Ishikawa (cell line): Measurements from ENCODE around the gene CHMP2A.

Experiments
- CEBPB ChIP-seq: IDR thresholded peaks from 2 replicates; pipeline ENCODE4 v1.6.1; 2012
- CREB1 ChIP-seq: IDR thresholded peaks from 2 replicates; pipeline ENCODE4 v1.6.1; 2012; ENCODE audit warnings: low read depth
- EGR1 ChIP-seq: IDR thresholded peaks from 2 replicates; pipeline ENCODE4 v1.6.1; 2012
- EP300 ChIP-seq: IDR thresholded peaks from 2 replicates; pipeline ENCODE4 v1.6.1; 2012; ENCODE audit warnings: borderline replicate concordance
- FOXM1 ChIP-seq: IDR thresholded peaks from 2 replicates; pipeline ENCODE4 v1.6.1; 2012; ENCODE audit warnings: low read depth, borderline replicate concordance
- NFIC ChIP-seq: IDR thresholded peaks from 2 replicates; pipeline ENCODE4 v1.6.1; 2012
- RAD21 ChIP-seq: IDR thresholded peaks from 2 replicates; pipeline ENCODE4 v1.6.1; 2012; ENCODE audit warnings: low read depth
- TAF1 ChIP-seq: IDR thresholded peaks from 2 replicates; pipeline ENCODE4 v1.6.1; 2012; ENCODE audit warnings: low read depth, mild to moderate bottlenecking
- TCF12 ChIP-seq: IDR thresholded peaks from 2 replicates; pipeline ENCODE4 v1.6.1; 2012; ENCODE audit warnings: low read depth
- TEAD4 ChIP-seq: IDR thresholded peaks from 2 replicates; pipeline ENCODE4 v1.6.1; 2012
- YY1 ChIP-seq: IDR thresholded peaks from 2 replicates; pipeline ENCODE4 v1.6.1; 2012; ENCODE audit warnings: low read depth
- ZBTB7A ChIP-seq: IDR thresholded peaks from 2 replicates; pipeline ENCODE4 v1.6.1; 2012; ENCODE audit warnings: low read depth
- TF ChIP-seq, protein P1 (sequence below): IDR thresholded peaks from 2 replicates; pipeline ENCODE4 v1.6.1; 2012
- TF ChIP-seq, protein P2 (sequence below): IDR thresholded peaks from 2 replicates; pipeline ENCODE4 v1.6.1; 2012; ENCODE audit warnings: low read depth, mild to moderate bottlenecking
- TF ChIP-seq, protein P3 (sequence below): IDR thresholded peaks from 2 replicates; pipeline ENCODE4 v1.6.1; 2012

Gene CHMP2A

GRCh38 chr19:58550362-58551122, 4.4 kb downstream of the CHMP2A start:
- TF ChIP-seq NFIC (no peak), ZBTB7A (no peak), YY1 (no peak), CEBPB (no peak), TAF1 (no peak), RAD21 (no peak), EP300 (no peak), CREB1 (no peak), FOXM1 (no peak)
- TF ChIP-seq, protein P1, sequence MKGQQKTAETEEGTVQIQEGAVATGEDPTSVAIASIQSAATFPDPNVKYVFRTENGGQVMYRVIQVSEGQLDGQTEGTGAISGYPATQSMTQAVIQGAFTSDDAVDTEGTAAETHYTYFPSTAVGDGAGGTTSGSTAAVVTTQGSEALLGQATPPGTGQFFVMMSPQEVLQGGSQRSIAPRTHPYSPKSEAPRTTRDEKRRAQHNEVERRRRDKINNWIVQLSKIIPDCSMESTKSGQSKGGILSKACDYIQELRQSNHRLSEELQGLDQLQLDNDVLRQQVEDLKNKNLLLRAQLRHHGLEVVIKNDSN: no peak
- TF ChIP-seq, protein P2, sequence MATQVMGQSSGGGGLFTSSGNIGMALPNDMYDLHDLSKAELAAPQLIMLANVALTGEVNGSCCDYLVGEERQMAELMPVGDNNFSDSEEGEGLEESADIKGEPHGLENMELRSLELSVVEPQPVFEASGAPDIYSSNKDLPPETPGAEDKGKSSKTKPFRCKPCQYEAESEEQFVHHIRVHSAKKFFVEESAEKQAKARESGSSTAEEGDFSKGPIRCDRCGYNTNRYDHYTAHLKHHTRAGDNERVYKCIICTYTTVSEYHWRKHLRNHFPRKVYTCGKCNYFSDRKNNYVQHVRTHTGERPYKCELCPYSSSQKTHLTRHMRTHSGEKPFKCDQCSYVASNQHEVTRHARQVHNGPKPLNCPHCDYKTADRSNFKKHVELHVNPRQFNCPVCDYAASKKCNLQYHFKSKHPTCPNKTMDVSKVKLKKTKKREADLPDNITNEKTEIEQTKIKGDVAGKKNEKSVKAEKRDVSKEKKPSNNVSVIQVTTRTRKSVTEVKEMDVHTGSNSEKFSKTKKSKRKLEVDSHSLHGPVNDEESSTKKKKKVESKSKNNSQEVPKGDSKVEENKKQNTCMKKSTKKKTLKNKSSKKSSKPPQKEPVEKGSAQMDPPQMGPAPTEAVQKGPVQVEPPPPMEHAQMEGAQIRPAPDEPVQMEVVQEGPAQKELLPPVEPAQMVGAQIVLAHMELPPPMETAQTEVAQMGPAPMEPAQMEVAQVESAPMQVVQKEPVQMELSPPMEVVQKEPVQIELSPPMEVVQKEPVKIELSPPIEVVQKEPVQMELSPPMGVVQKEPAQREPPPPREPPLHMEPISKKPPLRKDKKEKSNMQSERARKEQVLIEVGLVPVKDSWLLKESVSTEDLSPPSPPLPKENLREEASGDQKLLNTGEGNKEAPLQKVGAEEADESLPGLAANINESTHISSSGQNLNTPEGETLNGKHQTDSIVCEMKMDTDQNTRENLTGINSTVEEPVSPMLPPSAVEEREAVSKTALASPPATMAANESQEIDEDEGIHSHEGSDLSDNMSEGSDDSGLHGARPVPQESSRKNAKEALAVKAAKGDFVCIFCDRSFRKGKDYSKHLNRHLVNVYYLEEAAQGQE: no peak
- TF ChIP-seq, protein P3, sequence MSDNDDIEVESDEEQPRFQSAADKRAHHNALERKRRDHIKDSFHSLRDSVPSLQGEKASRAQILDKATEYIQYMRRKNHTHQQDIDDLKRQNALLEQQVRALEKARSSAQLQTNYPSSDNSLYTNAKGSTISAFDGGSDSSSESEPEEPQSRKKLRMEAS: no peak

GRCh38 chr19:58549664-58550361, 5.1 kb downstream of the CHMP2A start:
- TF ChIP-seq ZBTB7A (no peak), NFIC (no peak), FOXM1 (no peak), TAF1 (no peak), EP300 (no peak), CREB1 (no peak), EGR1 (no peak), RAD21 (no peak), TEAD4 (no peak), TCF12 (no peak), CEBPB (no peak), YY1 (no peak)
- TF ChIP-seq, protein P3: no peak
- TF ChIP-seq, protein P2: no peak

DNA sequence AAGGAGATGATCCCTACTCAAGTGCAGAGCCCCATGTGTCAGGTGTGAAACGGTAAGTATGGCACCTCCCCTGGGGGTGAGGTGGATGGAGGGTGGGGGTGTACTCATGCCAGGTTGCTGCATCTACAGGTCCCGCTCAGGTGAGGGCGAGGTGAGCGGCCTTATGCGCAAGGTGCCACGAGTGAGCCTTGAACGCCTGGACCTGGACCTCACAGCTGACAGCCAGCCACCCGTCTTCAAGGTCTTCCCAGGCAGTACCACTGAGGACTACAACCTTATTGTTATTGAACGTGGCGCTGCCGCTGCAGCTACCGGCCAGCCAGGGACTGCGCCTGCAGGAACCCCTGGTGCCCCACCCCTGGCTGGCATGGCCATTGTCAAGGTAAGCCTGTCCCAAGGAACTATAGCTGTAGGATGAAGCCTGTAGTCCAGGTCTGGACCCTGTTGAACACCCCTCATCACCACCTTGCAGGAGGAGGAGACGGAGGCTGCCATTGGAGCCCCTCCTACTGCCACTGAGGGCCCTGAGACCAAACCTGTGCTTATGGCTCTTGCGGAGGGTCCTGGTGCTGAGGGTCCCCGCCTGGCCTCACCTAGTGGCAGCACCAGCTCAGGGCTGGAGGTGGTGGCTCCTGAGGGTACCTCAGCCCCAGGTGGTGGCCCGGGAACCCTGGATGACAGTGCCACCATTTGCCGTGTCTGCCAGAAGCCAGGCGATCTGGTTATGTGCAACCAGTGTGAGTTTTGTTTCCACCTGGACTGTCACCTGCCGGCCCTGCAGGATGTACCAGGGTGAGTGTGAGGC, 5.8 kb downstream of the CHMP2A start:
- TF ChIP-seq, protein P1: no peak
- TF ChIP-seq FOXM1 (no peak), TCF12 (no peak), EGR1 (no peak), NFIC (no peak), CREB1 (no peak), ZBTB7A (no peak)

- TF ChIP-seq CEBPB: no peak
- TF ChIP-seq RAD21: no peak
- TF ChIP-seq CREB1: no peak
- TF ChIP-seq ZBTB7A: no peak
- no peak for TF ChIP-seq FOXM1
- TF ChIP-seq TAF1: no peak
- TF ChIP-seq TEAD4: no peak
- TF ChIP-seq EGR1: no peak
- TF ChIP-seq EP300: no peak
- TF ChIP-seq, protein P2: no peak
- TF ChIP-seq TCF12: no peak
- TF ChIP-seq, protein P1: no peak
- TF ChIP-seq YY1: no peak
- TF ChIP-seq NFIC: no peak
- TF ChIP-seq, protein P3: no peak
Observed at GRCh38 chr19:58547323-58548312, 7.3 kb downstream of the CHMP2A start.
